Activated naive CD8-positive, alpha-beta T cell (primary cell): ENCODE data around the gene MRPS27.

Experiments used
- H3K27ac Mint-ChIP-seq: one replicate; pipeline ENCODE4 v1.8.0; 2021; ENCODE audit warnings: mixed read lengths
- H3K27me3 Mint-ChIP-seq: one replicate; pipeline ENCODE4 v1.8.0; 2021; ENCODE audit warnings: mixed read lengths
- H3K36me3 Mint-ChIP-seq: one replicate; pipeline ENCODE4 v1.8.0; 2021; ENCODE audit warnings: mixed read lengths
- H3K4me1 Mint-ChIP-seq: one replicate; pipeline ENCODE4 v1.8.0; 2021; ENCODE audit warnings: low read depth, mixed read lengths
- H3K4me3 Mint-ChIP-seq: one replicate; pipeline ENCODE4 v1.8.0; 2021; ENCODE audit warnings: mild to moderate bottlenecking, mixed read lengths
- H3K9me3 Mint-ChIP-seq: one replicate; pipeline ENCODE4 v1.8.0; 2021; ENCODE audit warnings: low read depth, mixed read lengths

MRPS27 gene

DNA sequence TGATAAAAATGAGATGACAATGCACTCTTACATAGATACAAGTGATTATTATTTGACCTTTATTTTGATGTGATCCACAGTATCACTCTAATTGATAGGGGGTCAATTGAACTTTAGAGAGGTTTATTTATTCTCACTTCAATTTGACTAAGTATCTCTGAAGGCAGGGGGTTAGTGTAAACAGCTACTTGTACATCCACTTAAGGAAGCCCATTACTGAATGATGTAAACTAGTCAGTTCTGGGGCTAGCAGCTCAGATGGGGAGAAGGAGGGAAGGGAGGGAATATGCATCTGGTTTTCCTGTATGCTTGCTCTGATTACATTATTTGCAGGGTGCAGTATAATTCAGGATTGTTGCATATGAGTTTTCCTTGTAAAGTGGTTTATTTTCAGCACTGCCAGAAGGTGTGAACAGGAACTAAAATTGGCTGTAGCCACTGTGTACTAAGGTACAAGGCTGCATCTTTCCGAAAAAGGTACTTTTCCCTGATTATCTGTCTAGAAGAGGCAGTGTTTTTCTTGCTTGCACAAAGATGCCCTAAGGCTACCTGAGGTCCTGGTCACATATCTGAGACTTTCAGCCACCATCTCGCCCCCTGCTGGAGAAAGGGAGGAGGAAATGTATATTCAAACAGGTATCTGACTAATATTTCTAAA lies 51.2 kb downstream of the MRPS27 start:
- H3K36me3 Mint-ChIP-seq = peaks cover 23% of the 10 kb centered on the region
- no peaks in the 10 kb centered on the region for H3K27me3 Mint-ChIP-seq
- H3K9me3 Mint-ChIP-seq = no peaks in the 10 kb centered on the region
- no peak overlapping the region for H3K27ac Mint-ChIP-seq
- peaks cover 11% of the 10 kb centered on the region for H3K4me1 Mint-ChIP-seq
- no peak overlapping the region for H3K4me3 Mint-ChIP-seq

DNA sequence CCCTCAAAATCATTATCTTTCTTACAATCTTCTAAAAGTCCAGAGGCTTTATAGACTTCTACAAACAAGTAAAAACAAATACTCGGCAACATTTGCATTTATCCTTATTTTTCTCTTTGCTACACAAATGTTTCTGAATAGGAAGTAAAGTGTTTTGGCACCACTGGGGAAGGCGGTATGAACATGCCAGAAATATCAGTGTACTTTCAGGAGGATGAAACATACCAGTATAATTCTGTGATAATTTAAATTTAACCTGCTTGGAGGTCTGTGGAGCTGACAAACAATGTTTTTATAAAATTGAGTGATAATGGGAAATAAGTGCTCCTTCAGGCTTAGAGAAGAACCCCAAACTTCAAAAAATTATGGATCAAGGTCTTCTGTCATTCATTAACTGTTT lies 51.8 kb downstream of the MRPS27 start:
- Mint-ChIP-seq H3K4me1 (peaks cover 15% of the 10 kb centered on the region), H3K27me3 (no peaks in the 10 kb centered on the region), H3K4me3 (no peak overlapping the region), H3K36me3 (peaks cover 20% of the 10 kb centered on the region), H3K27ac (no peak overlapping the region), H3K9me3 (no peaks in the 10 kb centered on the region)

DNA sequence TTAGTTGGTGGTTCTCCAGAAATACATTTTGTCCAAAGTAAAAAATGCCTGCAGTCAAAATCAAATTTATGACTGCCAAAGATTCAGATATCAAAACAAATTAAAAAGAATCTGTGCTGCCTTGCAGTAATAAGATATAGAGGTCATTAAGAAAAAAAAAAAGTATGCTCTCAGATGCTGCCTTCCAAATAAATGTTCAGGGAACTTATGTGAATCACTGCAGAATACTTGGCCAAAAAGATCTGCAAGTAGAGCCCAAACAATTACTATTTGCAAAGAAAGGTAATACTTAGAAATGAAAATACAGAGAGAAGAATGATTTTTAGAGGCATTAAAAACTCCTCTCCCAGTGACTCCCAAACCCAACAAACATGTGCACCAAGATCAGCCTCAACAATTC lies 52.4 kb downstream of the MRPS27 start:
- no peak overlapping the region for H3K27ac Mint-ChIP-seq
- no peaks in the 10 kb centered on the region for H3K27me3 Mint-ChIP-seq
- H3K4me3 Mint-ChIP-seq = no peak overlapping the region
- H3K36me3 Mint-ChIP-seq = peaks cover 18% of the 10 kb centered on the region
- peaks cover 15% of the 10 kb centered on the region for H3K4me1 Mint-ChIP-seq
- no peaks in the 10 kb centered on the region for H3K9me3 Mint-ChIP-seq

DNA sequence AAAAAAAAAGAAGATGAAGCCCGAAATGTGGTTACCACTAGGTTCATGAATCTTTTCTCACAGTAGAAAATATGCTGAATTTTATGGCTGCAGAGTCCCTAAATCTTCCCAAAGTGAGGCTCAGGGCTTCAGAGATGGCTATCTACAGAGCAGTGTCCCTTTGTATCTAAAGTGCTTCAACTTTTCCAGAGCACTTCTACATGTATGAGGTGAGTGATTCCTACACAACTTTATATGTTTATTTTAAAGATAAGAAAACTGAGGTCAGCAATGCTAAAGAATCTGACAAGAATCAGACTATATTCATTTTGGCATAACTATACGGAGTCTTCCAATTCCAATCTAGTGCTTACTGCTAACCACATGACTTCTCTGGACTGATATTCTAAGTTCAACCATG lies 53.2 kb downstream of the MRPS27 start:
- no peaks in the 10 kb centered on the region for H3K27me3 Mint-ChIP-seq
- H3K9me3 Mint-ChIP-seq = no peaks in the 10 kb centered on the region
- H3K4me1 Mint-ChIP-seq = peaks cover 15% of the 10 kb centered on the region
- H3K36me3 Mint-ChIP-seq = peaks cover 20% of the 10 kb centered on the region
- no peak overlapping the region for H3K4me3 Mint-ChIP-seq
- H3K27ac Mint-ChIP-seq = no peak overlapping the region

DNA sequence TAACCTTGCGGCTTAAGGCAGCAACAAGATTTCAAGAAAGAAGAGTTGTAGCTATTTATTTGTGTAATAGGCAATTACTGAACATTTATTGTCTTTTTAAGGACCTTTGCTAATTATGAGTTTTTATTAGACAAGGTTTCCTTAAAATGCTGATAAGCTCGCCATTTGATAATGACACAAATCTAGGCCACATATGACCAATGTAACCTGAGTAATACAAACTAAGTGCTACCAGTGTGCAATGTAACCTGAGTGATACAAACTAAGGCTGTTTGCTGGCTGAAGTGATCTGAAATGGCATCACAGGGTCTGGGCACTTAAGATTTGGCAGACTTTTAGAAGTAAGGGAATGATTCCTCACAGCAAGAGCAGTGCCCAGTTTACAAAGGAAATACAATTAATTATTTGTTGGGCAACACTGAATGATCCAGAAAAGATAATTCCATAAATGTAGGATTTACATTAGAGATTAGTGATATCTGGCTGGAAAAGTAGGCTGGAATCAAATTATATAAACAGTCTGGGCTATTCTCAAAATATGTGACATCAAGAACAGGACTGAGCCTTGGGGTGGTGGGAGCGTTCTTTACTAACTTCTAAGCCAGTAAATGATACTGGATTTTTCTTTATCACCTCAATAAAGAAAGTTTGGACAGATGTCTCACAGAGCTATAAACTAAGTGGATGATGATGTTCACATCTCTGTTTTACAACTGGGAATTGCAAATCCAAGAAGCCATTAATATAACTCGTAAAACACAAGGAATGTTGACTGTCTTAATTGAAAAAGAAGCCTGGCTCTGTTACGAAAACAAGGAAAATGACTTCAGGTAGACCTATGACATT lies 54.8 kb downstream of the MRPS27 start:
- H3K9me3 Mint-ChIP-seq = no peaks in the 10 kb centered on the region
- peaks cover 15% of the 10 kb centered on the region for H3K4me1 Mint-ChIP-seq
- H3K27ac Mint-ChIP-seq = no peak overlapping the region
- peaks cover 25% of the 10 kb centered on the region for H3K36me3 Mint-ChIP-seq
- H3K27me3 Mint-ChIP-seq = no peaks in the 10 kb centered on the region
- H3K4me3 Mint-ChIP-seq = no peak overlapping the region

DNA sequence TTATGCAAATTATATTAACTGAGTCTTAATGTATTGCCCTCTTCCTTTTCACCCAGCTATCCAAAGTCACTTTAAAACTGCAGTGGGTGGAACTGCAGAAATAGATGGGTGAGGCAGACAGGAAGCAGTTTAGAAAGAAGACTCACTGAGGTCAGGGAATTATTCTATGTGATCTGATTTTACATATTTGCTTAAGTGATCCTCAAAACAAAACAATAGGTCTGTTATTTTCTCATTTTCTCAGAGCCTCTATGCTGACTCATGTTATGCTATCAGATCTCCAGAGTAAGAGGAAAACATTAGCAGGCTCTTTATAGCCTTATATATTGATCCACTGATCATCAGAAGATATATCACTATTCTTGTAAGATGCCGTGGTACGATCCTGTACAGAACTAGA lies 63.5 kb downstream of the MRPS27 start:
- no peak overlapping the region for H3K4me3 Mint-ChIP-seq
- H3K4me1 Mint-ChIP-seq = peaks cover 12% of the 10 kb centered on the region
- H3K27ac Mint-ChIP-seq = no peak overlapping the region
- no peaks in the 10 kb centered on the region for H3K9me3 Mint-ChIP-seq
- H3K27me3 Mint-ChIP-seq = no peaks in the 10 kb centered on the region
- H3K36me3 Mint-ChIP-seq = peaks cover 16% of the 10 kb centered on the region

DNA sequence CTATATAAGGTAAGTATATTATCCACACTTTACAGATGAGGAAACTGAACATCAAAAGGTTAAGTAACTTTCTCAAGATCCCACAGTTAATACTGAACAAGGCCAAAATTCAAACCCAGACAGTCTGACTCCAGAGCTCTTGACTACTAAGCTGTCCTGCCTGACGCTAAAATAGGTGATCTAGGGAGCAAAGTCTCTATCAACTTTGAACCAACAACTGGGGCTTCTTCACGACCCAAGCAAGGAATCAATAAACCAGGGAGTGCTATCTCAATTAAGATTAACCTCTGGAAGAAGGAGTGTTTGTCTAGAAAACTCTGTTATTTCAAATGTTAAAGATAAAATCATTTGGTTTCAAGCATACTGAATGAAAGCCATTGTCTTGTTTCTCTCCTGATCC lies 64.4 kb downstream of the MRPS27 start:
- Mint-ChIP-seq H3K4me1 (peaks cover 12% of the 10 kb centered on the region), H3K27ac (no peak overlapping the region), H3K9me3 (no peaks in the 10 kb centered on the region), H3K4me3 (no peak overlapping the region), H3K27me3 (no peaks in the 10 kb centered on the region), H3K36me3 (peaks cover 19% of the 10 kb centered on the region)

DNA sequence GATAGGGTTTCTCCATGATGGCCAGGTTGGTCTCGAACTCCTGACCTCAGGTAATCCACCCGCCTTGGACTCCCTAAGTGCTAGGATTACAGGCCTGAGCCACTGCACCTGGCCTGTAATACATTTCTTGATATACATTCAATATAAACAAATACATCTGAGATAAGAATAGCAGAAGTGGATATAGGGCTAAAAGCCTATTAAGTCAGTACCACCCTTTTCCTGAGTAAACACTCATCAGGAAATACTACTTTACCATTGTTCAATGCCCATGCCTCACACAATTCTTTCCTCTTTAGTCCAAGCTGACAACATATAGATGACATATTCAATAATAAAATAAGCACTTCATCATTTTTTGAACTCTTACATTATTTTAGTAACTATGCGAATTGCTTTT lies 64.8 kb downstream of the MRPS27 start:
- Mint-ChIP-seq H3K4me3 (no peak overlapping the region), H3K27me3 (no peaks in the 10 kb centered on the region), H3K27ac (no peak overlapping the region), H3K36me3 (peaks cover 19% of the 10 kb centered on the region), H3K9me3 (no peaks in the 10 kb centered on the region), H3K4me1 (peaks cover 12% of the 10 kb centered on the region)

DNA sequence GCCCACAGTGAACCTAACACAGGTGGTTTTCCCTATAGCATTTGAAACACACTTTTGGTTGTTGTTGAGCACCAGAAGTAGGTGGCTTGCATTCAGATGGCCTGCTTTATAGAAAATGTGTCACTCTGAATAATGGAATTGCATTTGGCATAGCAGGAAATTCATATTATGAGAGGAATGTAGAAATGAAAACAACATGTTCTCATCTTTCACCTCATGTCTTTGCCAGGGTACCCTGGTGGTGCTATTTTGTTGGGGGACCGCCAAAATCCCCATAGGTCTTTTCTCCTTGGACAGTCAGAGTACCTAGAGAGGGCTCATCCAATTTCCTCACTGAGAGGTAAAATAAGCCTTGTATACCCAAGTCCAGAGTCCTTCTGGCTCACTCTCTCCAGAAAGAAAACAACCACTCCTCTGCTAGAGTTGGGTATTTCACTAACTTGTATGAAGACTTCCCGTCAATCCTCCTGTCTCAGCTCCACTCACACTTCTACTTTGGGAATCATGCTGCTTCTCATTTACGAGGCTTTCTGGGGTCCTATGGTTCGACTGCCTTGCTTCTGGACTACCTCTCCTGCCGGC lies 67.4 kb downstream of the MRPS27 start:
- Mint-ChIP-seq H3K27ac (no peak overlapping the region), H3K4me3 (no peak overlapping the region), H3K4me1 (peaks cover 17% of the 10 kb centered on the region), H3K36me3 (peaks cover 18% of the 10 kb centered on the region), H3K27me3 (no peaks in the 10 kb centered on the region), H3K9me3 (no peaks in the 10 kb centered on the region)

DNA sequence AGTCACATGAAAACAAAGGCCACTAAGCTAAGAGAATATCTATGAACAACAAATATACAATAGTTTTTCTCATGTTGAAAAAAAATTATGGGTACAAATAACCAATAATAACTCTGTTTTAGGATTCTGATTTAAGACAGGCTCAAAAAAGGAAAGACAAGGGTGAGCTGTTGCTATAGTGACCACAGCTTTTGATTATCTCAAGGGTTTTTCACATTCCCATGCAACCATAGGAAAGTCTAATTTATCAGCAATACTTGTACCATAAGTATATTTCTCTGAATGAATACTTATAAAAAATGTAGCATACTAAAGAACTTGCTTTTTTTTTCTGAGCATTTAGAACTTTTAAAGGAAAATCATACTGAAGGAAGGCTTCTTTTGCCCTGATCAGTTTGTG lies 68.0 kb downstream of the MRPS27 start:
- Mint-ChIP-seq H3K4me1 (peaks cover 17% of the 10 kb centered on the region), H3K4me3 (no peak overlapping the region), H3K36me3 (peaks cover 15% of the 10 kb centered on the region), H3K9me3 (no peaks in the 10 kb centered on the region), H3K27me3 (no peaks in the 10 kb centered on the region), H3K27ac (no peak overlapping the region)

DNA sequence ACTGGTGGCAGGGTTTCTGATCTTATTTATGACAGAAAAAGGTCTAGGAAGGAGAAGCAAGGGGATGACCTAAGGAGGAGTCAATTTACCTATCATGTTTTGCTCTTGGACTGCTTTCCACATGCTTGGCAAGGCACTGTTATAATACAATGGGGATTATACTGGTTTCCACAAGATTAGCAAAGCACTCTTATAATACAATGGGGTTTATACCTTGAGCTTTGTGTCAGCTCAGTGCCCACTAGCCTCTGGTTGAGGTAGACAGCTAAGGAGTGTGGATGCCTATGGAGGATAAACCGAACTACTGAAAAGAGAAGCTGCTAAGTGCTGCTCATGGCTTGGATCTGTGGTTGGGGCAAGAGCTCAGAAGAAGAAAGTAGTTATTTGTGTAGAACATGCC lies 68.7 kb downstream of the MRPS27 start:
- H3K9me3 Mint-ChIP-seq = no peaks in the 10 kb centered on the region
- peaks cover 12% of the 10 kb centered on the region for H3K36me3 Mint-ChIP-seq
- peaks cover 17% of the 10 kb centered on the region for H3K4me1 Mint-ChIP-seq

DNA sequence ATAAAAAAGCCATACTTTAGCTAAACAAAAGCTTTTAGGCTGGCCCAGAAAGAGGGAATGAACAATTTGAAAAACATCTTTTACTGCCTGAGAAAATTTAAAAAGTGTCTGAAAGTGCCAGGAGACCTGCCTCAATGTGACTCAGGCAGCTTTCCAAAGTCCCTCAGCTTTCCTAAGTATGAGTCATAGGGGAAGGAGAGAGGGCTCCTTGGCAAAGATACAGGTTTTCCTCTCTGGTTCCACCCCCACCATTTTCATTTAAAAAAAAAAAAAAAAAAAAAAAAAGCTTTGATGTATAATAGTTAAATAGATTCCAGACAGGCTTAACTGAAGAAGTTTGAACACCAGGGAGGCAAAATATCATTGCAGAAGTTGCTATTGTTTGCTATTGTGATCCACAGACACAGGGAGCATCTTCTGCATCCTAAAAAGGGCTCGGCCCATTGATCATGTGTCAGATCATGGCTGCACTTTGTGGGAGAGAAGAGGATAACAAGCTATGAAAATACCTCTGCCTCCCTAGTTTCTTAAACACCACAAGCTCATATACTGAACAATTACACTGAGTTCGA lies 71.5 kb downstream of the MRPS27 start:
- Mint-ChIP-seq H3K4me3 (no peak overlapping the region), H3K36me3 (peaks cover 15% of the 10 kb centered on the region), H3K27ac (no peak overlapping the region), H3K4me1 (peaks cover 29% of the 10 kb centered on the region), H3K27me3 (no peaks in the 10 kb centered on the region), H3K9me3 (no peaks in the 10 kb centered on the region)

More for the DNA sequence above, 68.7 kb downstream of the MRPS27 start:
- Mint-ChIP-seq H3K4me3 (no peak overlapping the region), H3K27me3 (no peaks in the 10 kb centered on the region), H3K27ac (no peak overlapping the region)

DNA sequence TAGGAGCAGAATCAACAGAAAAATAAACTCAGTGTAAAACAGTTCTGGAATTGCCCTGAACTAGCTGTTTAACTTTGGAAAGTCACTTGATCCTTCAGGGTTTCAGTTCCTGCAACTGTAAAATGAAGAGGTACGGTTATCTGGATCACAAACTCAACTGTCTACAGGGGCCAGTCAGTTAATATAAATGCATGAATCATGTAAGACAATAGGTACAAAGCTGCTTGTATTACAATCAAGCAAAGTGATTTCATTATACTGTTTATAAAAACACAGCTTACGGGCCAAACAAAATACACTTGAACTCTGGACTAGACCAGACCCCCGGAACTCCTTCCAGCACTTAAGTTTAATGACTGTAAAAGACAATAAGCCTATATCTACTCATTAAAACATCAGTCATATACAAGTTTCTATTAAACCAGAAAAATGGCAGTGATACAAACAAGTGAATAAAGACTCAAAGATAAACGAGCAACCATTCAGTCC lies 73.0 kb downstream of the MRPS27 start:
- H3K27ac Mint-ChIP-seq = no peak overlapping the region
- peaks cover 13% of the 10 kb centered on the region for H3K36me3 Mint-ChIP-seq
- H3K4me1 Mint-ChIP-seq = peaks cover 32% of the 10 kb centered on the region
- no peak overlapping the region for H3K4me3 Mint-ChIP-seq
- H3K27me3 Mint-ChIP-seq = no peaks in the 10 kb centered on the region
- H3K9me3 Mint-ChIP-seq = no peaks in the 10 kb centered on the region

DNA sequence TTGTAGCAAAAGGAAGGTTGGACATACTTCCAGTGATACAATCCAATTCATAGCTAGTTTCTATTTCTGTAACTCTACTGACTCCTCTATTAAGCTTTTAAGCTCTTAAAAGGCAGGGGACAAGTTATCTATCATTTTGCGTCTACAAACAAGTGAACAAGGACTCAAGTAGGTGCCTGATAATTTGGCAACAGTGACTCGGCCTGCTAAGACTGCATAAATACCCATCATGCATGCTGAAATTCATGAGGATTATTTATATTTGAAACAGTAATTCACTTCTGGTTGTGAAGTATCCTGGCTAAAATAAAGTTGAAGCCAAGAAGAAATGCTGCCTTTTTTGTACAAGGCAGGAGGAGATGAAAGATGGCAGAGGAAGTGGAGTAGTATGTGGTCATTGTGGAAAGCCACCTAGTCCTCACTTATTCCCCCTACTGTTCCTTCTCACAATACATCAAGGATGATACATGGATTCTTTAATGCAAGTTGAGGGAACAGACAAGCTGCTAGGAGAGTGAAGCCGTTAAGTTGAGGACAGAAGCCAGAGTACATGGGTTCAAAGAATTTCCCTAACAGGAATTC lies 74.0 kb downstream of the MRPS27 start:
- Mint-ChIP-seq H3K4me1 (peaks cover 33% of the 10 kb centered on the region), H3K27me3 (no peaks in the 10 kb centered on the region), H3K4me3 (no peak overlapping the region), H3K36me3 (peaks cover 9% of the 10 kb centered on the region), H3K9me3 (no peaks in the 10 kb centered on the region), H3K27ac (no peak overlapping the region)

DNA sequence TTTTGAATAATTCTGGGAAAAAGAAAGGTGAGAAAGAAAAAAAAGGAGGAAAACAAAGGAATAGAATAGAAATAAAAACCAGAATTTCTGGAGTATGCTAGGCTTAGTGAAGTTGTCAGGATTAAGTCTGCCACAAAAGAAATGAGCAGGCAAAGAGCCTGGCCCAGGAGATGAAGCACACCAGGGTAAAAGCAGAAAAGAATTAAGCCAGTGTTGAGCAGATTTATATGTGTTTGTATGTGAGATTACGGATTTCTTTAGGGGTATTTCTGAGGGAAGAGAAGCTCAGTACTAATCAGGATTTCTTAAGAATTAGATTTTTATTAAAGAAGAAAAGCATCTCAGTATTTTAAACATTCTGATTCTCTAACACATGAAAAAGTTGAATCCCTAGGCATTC lies 74.5 kb downstream of the MRPS27 start:
- Mint-ChIP-seq H3K27ac (no peak overlapping the region), H3K36me3 (peaks cover 8% of the 10 kb centered on the region), H3K27me3 (no peaks in the 10 kb centered on the region), H3K9me3 (no peaks in the 10 kb centered on the region), H3K4me1 (peaks cover 33% of the 10 kb centered on the region), H3K4me3 (no peak overlapping the region)
